Measurements from ENCODE around the gene HK2.

- TF ChIP-seq CTCF (IDR thresholded peaks at IDR 0.05) (no peak), POLR2A (IDR thresholded peaks at IDR 0.05) (no peak)
Observed at GRCh38 chr2:74854401-74854800, 20.5 kb downstream of the HK2 start.
